GM23338 (cell line): ENCODE data around the gene TMEM200A. TPM values are rescaled to one million over a fixed set of nuclear protein-coding genes. Genes with fewer than 3 reads are reported as not detected.

Source experiments
- ATAC-seq: fragments of 200-7000 bp; cut with Tn5 transposase; 3 replicates; pipeline ENCODE4 v1.9.1; 2020
- DNase-seq: peaks from one replicate; pipeline ENCODE4 v3.0.0-alpha.2; 2015; ENCODE audit warnings: low spot score
- H2AFZ ChIP-seq: fragments of 200-600 bp; sonication (generic); 2 replicates; pipeline ENCODE4 v1.8.0; 2016; ENCODE audit warnings: antibody characterized with exemption, mild to moderate bottlenecking, moderate library complexity
- H3F3A ChIP-seq: fragments of 200-600 bp; sonication (generic); replicated peaks from 2 replicates; pipeline ENCODE4 v1.8.0; 2017; ENCODE audit warnings: antibody characterized with exemption, mixed run types, low read depth
- H3K27ac ChIP-seq: fragments of 200-600 bp; sonication (generic); 2 replicates; pipeline ENCODE4 v1.6.1; 2016; ENCODE audit warnings: low read depth
- H3K27me3 ChIP-seq: fragments of 200-600 bp; sonication (generic); 2 replicates; pipeline ENCODE4 v1.8.0; 2016; ENCODE audit warnings: mild to moderate bottlenecking, mixed run types, moderate library complexity; ENCODE audit not compliant: insufficient read depth
- H3K36me3 ChIP-seq: fragments of 200-600 bp; sonication (generic); 2 replicates; pipeline ENCODE4 v1.8.0; 2016; ENCODE audit warnings: mild to moderate bottlenecking; ENCODE audit not compliant: insufficient read depth
- H3K4me1 ChIP-seq: fragments of 200-600 bp; sonication (generic); 2 replicates; pipeline ENCODE4 v1.8.0; 2016; ENCODE audit warnings: mild to moderate bottlenecking, moderate library complexity; ENCODE audit not compliant: insufficient read depth
- H3K4me2 ChIP-seq: fragments of 200-600 bp; sonication (generic); 2 replicates; pipeline ENCODE4 v1.7.1; 2017; ENCODE audit warnings: mixed run types
- H3K4me3 ChIP-seq: fragments of 200-600 bp; sonication (generic); 2 replicates; pipeline ENCODE4 v1.6.1; 2016; ENCODE audit warnings: mixed run types
- H3K79me2 ChIP-seq: fragments of 200-600 bp; sonication (generic); replicated peaks from 2 replicates; pipeline ENCODE4 v1.8.0; 2017; ENCODE audit warnings: mild to moderate bottlenecking; ENCODE audit not compliant: insufficient read depth
- H3K9me2 ChIP-seq: fragments of 200-600 bp; sonication (generic); 2 replicates; pipeline ENCODE4 v1.8.0; 2017; ENCODE audit not compliant: insufficient read depth
- H4K20me1 ChIP-seq: fragments of 200-600 bp; sonication (generic); replicated peaks from 2 replicates; pipeline ENCODE4 v1.8.0; 2017; ENCODE audit warnings: mild to moderate bottlenecking; ENCODE audit not compliant: insufficient read depth
- H3K27ac Mint-ChIP-seq: 2 replicates; pipeline ENCODE4 v1.8.0; 2020; ENCODE audit warnings: inconsistent platforms, mild to moderate bottlenecking, moderate library complexity, mixed read lengths
- H3K27me3 Mint-ChIP-seq: 3 replicates; pipeline ENCODE4 v1.8.0; 2022; ENCODE audit warnings: low read depth, mild to moderate bottlenecking, moderate library complexity, mixed read lengths, inconsistent platforms; ENCODE audit not compliant: insufficient read depth, poor library complexity
- H3K36me3 Mint-ChIP-seq: 3 replicates; pipeline ENCODE4 v1.8.0; 2021; ENCODE audit warnings: low read depth, mild to moderate bottlenecking, inconsistent platforms, moderate library complexity, mixed read lengths
- H3K4me1 Mint-ChIP-seq: 3 replicates; pipeline ENCODE4 v1.8.0; 2020; ENCODE audit warnings: mild to moderate bottlenecking, inconsistent platforms, mixed read lengths
- H3K4me3 Mint-ChIP-seq: 3 replicates; pipeline ENCODE4 v1.8.0; 2021; ENCODE audit warnings: moderate library complexity, mild to moderate bottlenecking, inconsistent platforms, mixed read lengths
- H3K9me3 Mint-ChIP-seq: 3 replicates; pipeline ENCODE4 v1.8.0; 2020; ENCODE audit warnings: moderate library complexity, mild to moderate bottlenecking, inconsistent platforms, mixed read lengths
- CTCF ChIP-seq, 2 experiments: fragments of 200-600 bp in 1 of 2; sonication (generic) in 1 of 2; conservative IDR thresholded peaks; 2 replicates each; pipeline versions ENCODE4 v1.5.1 to v1.6.1; 2016 to 2017; ENCODE audit warnings: antibody characterized with exemption in 2 of 2, low read depth in 2 of 2, mild to moderate bottlenecking in 2 of 2, moderate library complexity in 1 of 2
- ETS1 ChIP-seq: IDR thresholded peaks from 2 replicates; pipeline ENCODE4 v1.6.1; 2016; ENCODE audit warnings: antibody characterized with exemption
- EZH2 ChIP-seq: fragments of 200-600 bp; sonication (generic); IDR thresholded peaks from one replicate; pipeline ENCODE4 v1.8.0; 2017; ENCODE audit warnings: antibody characterized with exemption, mild to moderate bottlenecking, low read depth; ENCODE audit not compliant: unreplicated experiment
- POLR2AphosphoS5 ChIP-seq: IDR thresholded peaks from 2 replicates; pipeline ENCODE4 v1.6.1; 2016; ENCODE audit warnings: antibody characterized with exemption, low read depth
- REST ChIP-seq: IDR thresholded peaks from one replicate; pipeline ENCODE4 v1.6.1; 2018; ENCODE audit warnings: antibody characterized with exemption; ENCODE audit not compliant: unreplicated experiment
- ZNF331 ChIP-seq: fragments of 250-450 bp; sonication (Bioruptor Pico); IDR thresholded peaks from 2 replicates; pipeline ENCODE4 v1.5.0; 2020; ENCODE audit warnings: low read depth, mild to moderate bottlenecking, moderate library complexity
- ZNF462 ChIP-seq: fragments of 250-450 bp; sonication (Bioruptor Pico); IDR thresholded peaks from 2 replicates; pipeline ENCODE4 v1.5.0; 2020; ENCODE audit warnings: mild to moderate bottlenecking, moderate library complexity
- polyA plus RNA-seq: library from polyadenylated mRNA; unstranded; fragments of >200 nt; fragmentation: Nextera tagmentation; extraction: Ambion mirVana; gene quantifications from 2 replicates; pipeline ENCODE4 v1.2.1, GENCODE V29; 2016
- total RNA-seq: library from RNA; depleted of rRNA; stranded (reverse); fragments of >200 nt; shearing (Covaris generic); gene quantifications from 2 replicates; pipeline ENCODE4 v1.2.3, GENCODE V29; 2014

Gene TMEM200A
- total and polyA plus RNA-seq, 2 experiments from 2014 or later, result 7.1 to 22.7 TPM

GRCh38 chr6:130368576-130368975 lies 2.8 kb downstream of the TMEM200A start (continued):
- no peak for TF ChIP-seq REST
- TF ChIP-seq ZNF331 (CRISPR knock-in tag), result no peak
- TF ChIP-seq ETS1, result no peak
- TF ChIP-seq EZH2, result no peak
- TF ChIP-seq CTCF (conservative IDR thresholded peaks at IDR 0.05; ENCODE audit: low read depth in 2 of 2), result no peak
- TF ChIP-seq POLR2AphosphoS5, result no peak

GRCh38 chr6:130369831-130370230 lies 4.0 kb downstream of the TMEM200A start:
- H3K27ac ChIP-seq, result no peak overlapping the region
- no peak overlapping the region for H3K4me2 ChIP-seq
- Mint-ChIP-seq H3K27ac (no peak overlapping the region), H3K4me3 (no peak overlapping the region), H3K4me1 (peaks cover 51% of the 10 kb centered on the region), H3K9me3 (no peaks in the 10 kb centered on the region), H3K27me3 (peaks cover 5% of the 10 kb centered on the region), H3K36me3 (no peaks in the 10 kb centered on the region; the same call in 2 of the 3 replicates)
- H3F3A ChIP-seq, result no peaks in the 10 kb centered on the region
- no peak overlapping the region for H2AFZ ChIP-seq
- H3K27me3 ChIP-seq, result no peaks in the 10 kb centered on the region
- DNase-seq (no peak), ATAC-seq (no peak)
- no peak overlapping the region for H3K4me3 ChIP-seq
- no peaks in the 10 kb centered on the region for H3K9me2 ChIP-seq
- peaks cover 54% of the 10 kb centered on the region for H3K79me2 ChIP-seq
- no peaks in the 10 kb centered on the region for H4K20me1 ChIP-seq
- H3K36me3 ChIP-seq, result no peaks in the 10 kb centered on the region
- peaks cover 57% of the 10 kb centered on the region for H3K4me1 ChIP-seq
- TF ChIP-seq ZNF462 (CRISPR knock-in tag), result no peak
